ENCODE data around the gene ZDHHC14.

Gene ZDHHC14

DNA sequence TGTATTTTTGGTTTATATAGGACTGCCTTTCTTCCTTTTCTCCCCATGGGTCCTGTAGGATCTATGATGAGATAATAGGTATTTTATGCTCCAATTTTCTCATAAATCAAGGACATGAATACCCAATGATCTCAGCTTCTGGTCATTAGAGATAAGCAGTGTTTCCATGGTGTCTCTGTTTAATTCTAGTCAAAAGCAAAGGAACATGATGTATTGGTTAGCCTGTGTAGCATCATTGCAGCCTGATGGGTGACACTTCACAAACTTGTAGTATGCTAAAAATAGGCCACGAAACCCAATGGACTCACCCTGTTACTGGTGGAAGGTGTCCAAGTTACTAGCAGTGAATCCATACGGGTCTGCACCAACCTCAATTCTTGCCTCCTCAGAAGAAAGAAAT lies 325.9 kb downstream of the ZDHHC14 start:
- no peak for ATAC-seq
- no peak for TF ChIP-seq ZNF565 (CRISPR knock-in tag; conservative IDR thresholded peaks at IDR 0.05; ENCODE audit: low read depth)
- no peak for TF ChIP-seq ESRRG (CRISPR knock-in tag; IDR thresholded peaks at IDR 0.05)
- TF ChIP-seq, protein P1, sequence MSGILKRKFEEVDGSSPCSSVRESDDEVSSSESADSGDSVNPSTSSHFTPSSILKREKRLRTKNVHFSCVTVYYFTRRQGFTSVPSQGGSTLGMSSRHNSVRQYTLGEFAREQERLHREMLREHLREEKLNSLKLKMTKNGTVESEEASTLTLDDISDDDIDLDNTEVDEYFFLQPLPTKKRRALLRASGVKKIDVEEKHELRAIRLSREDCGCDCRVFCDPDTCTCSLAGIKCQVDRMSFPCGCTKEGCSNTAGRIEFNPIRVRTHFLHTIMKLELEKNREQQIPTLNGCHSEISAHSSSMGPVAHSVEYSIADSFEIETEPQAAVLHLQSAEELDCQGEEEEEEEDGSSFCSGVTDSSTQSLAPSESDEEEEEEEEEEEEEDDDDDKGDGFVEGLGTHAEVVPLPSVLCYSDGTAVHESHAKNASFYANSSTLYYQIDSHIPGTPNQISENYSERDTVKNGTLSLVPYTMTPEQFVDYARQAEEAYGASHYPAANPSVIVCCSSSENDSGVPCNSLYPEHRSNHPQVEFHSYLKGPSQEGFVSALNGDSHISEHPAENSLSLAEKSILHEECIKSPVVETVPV (CRISPR knock-in tag; IDR thresholded peaks at IDR 0.05), result no peak
- TF ChIP-seq OSR1 (CRISPR knock-in tag; IDR thresholded peaks at IDR 0.05), result no peak
- no peak for TF ChIP-seq ARNTL (CRISPR knock-in tag; IDR thresholded peaks at IDR 0.05; ENCODE audit: borderline replicate concordance, low read depth)
- TF ChIP-seq ZFP30 (CRISPR knock-in tag; IDR thresholded peaks at IDR 0.05), result no peak
- no peak for TF ChIP-seq RARB (CRISPR knock-in tag; IDR thresholded peaks at IDR 0.05)
- TF ChIP-seq, protein P2, sequence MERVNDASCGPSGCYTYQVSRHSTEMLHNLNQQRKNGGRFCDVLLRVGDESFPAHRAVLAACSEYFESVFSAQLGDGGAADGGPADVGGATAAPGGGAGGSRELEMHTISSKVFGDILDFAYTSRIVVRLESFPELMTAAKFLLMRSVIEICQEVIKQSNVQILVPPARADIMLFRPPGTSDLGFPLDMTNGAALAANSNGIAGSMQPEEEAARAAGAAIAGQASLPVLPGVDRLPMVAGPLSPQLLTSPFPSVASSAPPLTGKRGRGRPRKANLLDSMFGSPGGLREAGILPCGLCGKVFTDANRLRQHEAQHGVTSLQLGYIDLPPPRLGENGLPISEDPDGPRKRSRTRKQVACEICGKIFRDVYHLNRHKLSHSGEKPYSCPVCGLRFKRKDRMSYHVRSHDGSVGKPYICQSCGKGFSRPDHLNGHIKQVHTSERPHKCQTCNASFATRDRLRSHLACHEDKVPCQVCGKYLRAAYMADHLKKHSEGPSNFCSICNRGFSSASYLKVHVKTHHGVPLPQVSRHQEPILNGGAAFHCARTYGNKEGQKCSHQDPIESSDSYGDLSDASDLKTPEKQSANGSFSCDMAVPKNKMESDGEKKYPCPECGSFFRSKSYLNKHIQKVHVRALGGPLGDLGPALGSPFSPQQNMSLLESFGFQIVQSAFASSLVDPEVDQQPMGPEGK (CRISPR knock-in tag; IDR thresholded peaks at IDR 0.05; ENCODE audit: borderline replicate concordance), result no peak
- TF ChIP-seq ZNF8 (CRISPR knock-in tag; IDR thresholded peaks at IDR 0.05), result no peak
- no peak for TF ChIP-seq CSDC2 (CRISPR knock-in tag; IDR thresholded peaks at IDR 0.05)
- TF ChIP-seq, protein P3, sequence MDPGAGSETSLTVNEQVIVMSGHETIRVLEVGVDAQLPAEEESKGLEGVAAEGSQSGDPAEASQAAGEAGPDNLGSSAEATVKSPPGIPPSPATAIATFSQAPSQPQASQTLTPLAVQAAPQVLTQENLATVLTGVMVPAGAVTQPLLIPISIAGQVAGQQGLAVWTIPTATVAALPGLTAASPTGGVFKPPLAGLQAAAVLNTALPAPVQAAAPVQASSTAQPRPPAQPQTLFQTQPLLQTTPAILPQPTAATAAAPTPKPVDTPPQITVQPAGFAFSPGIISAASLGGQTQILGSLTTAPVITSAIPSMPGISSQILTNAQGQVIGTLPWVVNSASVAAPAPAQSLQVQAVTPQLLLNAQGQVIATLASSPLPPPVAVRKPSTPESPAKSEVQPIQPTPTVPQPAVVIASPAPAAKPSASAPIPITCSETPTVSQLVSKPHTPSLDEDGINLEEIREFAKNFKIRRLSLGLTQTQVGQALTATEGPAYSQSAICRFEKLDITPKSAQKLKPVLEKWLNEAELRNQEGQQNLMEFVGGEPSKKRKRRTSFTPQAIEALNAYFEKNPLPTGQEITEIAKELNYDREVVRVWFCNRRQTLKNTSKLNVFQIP (CRISPR knock-in tag; IDR thresholded peaks at IDR 0.05; ENCODE audit: borderline replicate concordance, low read depth), result no peak
- TF ChIP-seq ZFP3 (CRISPR knock-in tag; IDR thresholded peaks at IDR 0.05), result no peak
- TF ChIP-seq SNAI2 (CRISPR knock-in tag; IDR thresholded peaks at IDR 0.05), result no peak
- TF ChIP-seq BACH2 (CRISPR knock-in tag; IDR thresholded peaks at IDR 0.05; ENCODE audit: borderline replicate concordance), result no peak
- TF ChIP-seq TCF4 (CRISPR knock-in tag; IDR thresholded peaks at IDR 0.05; ENCODE audit: borderline replicate concordance), result no peak

DNA sequence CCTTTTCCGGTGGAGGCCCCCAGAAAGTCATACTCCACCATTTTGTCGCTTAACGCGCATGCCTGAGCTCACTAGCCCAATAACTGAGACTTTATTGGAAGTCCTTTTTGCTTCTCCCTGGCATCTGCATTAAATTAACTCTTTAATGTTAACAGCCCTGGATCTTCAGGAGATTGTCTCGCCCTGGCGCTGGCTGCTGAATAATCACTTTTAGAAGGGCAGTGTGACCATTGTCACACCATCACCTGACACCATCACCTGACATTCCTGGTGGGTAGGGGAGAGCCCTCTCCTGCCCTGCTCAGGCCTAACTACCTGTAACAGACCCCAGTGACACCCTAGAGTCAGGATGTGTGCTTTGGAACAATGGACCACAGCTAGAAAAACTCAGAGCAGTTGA lies 326.6 kb downstream of the ZDHHC14 start:
- no peak for ATAC-seq
- TF ChIP-seq, protein P1 (CRISPR knock-in tag; IDR thresholded peaks at IDR 0.05), result no peak
- no peak for TF ChIP-seq ARNTL (CRISPR knock-in tag; IDR thresholded peaks at IDR 0.05; ENCODE audit: borderline replicate concordance, low read depth)
- TF ChIP-seq RARB (CRISPR knock-in tag; IDR thresholded peaks at IDR 0.05), result no peak
- TF ChIP-seq OSR1 (CRISPR knock-in tag; IDR thresholded peaks at IDR 0.05), result no peak
- TF ChIP-seq ISL1 (CRISPR knock-in tag; IDR thresholded peaks at IDR 0.05), result no peak
- TF ChIP-seq ZNF70 (CRISPR knock-in tag; IDR thresholded peaks at IDR 0.05), result no peak
- TF ChIP-seq SNAI2 (CRISPR knock-in tag; IDR thresholded peaks at IDR 0.05), result no peak
- TF ChIP-seq ZNF8 (CRISPR knock-in tag; IDR thresholded peaks at IDR 0.05), result no peak
- no peak for TF ChIP-seq ZFP3 (CRISPR knock-in tag; IDR thresholded peaks at IDR 0.05)
- TF ChIP-seq, protein P3 (CRISPR knock-in tag; IDR thresholded peaks at IDR 0.05; ENCODE audit: borderline replicate concordance, low read depth), result no peak
- no peak for TF ChIP-seq BACH2 (CRISPR knock-in tag; IDR thresholded peaks at IDR 0.05; ENCODE audit: borderline replicate concordance)
- no peak for TF ChIP-seq GLIS3 (CRISPR knock-in tag; IDR thresholded peaks at IDR 0.05)
- no peak for TF ChIP-seq TOX (CRISPR knock-in tag; IDR thresholded peaks at IDR 0.05; ENCODE audit: borderline replicate concordance)
- no peak for TF ChIP-seq ZC3H10 (CRISPR knock-in tag; IDR thresholded peaks at IDR 0.05)
- TF ChIP-seq, protein P4, sequence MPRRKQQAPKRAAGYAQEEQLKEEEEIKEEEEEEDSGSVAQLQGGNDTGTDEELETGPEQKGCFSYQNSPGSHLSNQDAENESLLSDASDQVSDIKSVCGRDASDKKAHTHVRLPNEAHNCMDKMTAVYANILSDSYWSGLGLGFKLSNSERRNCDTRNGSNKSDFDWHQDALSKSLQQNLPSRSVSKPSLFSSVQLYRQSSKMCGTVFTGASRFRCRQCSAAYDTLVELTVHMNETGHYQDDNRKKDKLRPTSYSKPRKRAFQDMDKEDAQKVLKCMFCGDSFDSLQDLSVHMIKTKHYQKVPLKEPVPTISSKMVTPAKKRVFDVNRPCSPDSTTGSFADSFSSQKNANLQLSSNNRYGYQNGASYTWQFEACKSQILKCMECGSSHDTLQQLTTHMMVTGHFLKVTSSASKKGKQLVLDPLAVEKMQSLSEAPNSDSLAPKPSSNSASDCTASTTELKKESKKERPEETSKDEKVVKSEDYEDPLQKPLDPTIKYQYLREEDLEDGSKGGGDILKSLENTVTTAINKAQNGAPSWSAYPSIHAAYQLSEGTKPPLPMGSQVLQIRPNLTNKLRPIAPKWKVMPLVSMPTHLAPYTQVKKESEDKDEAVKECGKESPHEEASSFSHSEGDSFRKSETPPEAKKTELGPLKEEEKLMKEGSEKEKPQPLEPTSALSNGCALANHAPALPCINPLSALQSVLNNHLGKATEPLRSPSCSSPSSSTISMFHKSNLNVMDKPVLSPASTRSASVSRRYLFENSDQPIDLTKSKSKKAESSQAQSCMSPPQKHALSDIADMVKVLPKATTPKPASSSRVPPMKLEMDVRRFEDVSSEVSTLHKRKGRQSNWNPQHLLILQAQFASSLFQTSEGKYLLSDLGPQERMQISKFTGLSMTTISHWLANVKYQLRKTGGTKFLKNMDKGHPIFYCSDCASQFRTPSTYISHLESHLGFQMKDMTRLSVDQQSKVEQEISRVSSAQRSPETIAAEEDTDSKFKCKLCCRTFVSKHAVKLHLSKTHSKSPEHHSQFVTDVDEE (CRISPR knock-in tag; IDR thresholded peaks at IDR 0.05), result no peak
- TF ChIP-seq ZFP30 (CRISPR knock-in tag; IDR thresholded peaks at IDR 0.05), result no peak
- TF ChIP-seq, protein P2 (CRISPR knock-in tag; IDR thresholded peaks at IDR 0.05; ENCODE audit: borderline replicate concordance), result no peak
- TF ChIP-seq CSDC2 (CRISPR knock-in tag; IDR thresholded peaks at IDR 0.05), result no peak
- TF ChIP-seq PPARA (CRISPR knock-in tag; IDR thresholded peaks at IDR 0.05; ENCODE audit: borderline replicate concordance), result no peak
- TF ChIP-seq ESRRG (CRISPR knock-in tag; IDR thresholded peaks at IDR 0.05), result no peak

Measured in SK-N-SH treated with all-trans-retinoic acid at 6 μM for 48 hours (cell line).